ENCODE results near the gene SLC15A4. TPM values are rescaled to one million over a fixed set of nuclear protein-coding genes. Genes with fewer than 3 reads are reported as not detected.

SLC15A4 gene
- total RNA-seq, 2 donors from 2014 or later, result 28.2 to 39.5 TPM

- Mint-ChIP-seq H3K27me3 (ENCODE audit: insufficient read depth) (no peaks in the 10 kb centered on the region), H3K9me3 (no peaks in the 10 kb centered on the region), H3K4me3 (no peak overlapping the region), H3K36me3 (ENCODE audit: low read depth) (peaks cover 40% of the 10 kb centered on the region), H3K27ac (peak overlapping the region; percentile 42), H3K4me1 (peaks cover 36% of the 10 kb centered on the region)
- peaks cover 57% of the 10 kb centered on the region for H3K36me3 ChIP-seq (ENCODE audit: control insufficient read depth, insufficient read depth, low read length)
- no peak overlapping the region for H3K9ac ChIP-seq (ENCODE audit: extremely low read depth, low read length, poor library complexity, severe bottlenecking)
- peaks cover 6% of the 10 kb centered on the region for H3K4me1 ChIP-seq (ENCODE audit: control insufficient read depth, insufficient read depth, low read length)
- H3K9me3 ChIP-seq (ENCODE audit: control insufficient read depth, low read length), result no peaks in the 10 kb centered on the region
- TF ChIP-seq, protein P1, sequence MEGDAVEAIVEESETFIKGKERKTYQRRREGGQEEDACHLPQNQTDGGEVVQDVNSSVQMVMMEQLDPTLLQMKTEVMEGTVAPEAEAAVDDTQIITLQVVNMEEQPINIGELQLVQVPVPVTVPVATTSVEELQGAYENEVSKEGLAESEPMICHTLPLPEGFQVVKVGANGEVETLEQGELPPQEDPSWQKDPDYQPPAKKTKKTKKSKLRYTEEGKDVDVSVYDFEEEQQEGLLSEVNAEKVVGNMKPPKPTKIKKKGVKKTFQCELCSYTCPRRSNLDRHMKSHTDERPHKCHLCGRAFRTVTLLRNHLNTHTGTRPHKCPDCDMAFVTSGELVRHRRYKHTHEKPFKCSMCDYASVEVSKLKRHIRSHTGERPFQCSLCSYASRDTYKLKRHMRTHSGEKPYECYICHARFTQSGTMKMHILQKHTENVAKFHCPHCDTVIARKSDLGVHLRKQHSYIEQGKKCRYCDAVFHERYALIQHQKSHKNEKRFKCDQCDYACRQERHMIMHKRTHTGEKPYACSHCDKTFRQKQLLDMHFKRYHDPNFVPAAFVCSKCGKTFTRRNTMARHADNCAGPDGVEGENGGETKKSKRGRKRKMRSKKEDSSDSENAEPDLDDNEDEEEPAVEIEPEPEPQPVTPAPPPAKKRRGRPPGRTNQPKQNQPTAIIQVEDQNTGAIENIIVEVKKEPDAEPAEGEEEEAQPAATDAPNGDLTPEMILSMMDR (conservative IDR thresholded peaks at IDR 0.05), result no peak
- no peak overlapping the region for H3K4me3 ChIP-seq (ENCODE audit: low read length)
- DNase-seq, result no peak
- WGBS, 2 experiments (ENCODE audit: insufficient coverage in 1 of 2, insufficient read length in 1 of 2), result 89 to 100% methylated on average over 1 to 8 of the region's 8 CpGs
- H3K27ac ChIP-seq (ENCODE audit: low read depth, low read length), result no peak overlapping the region
- no peaks in the 10 kb centered on the region for H3K27me3 ChIP-seq (ENCODE audit: control insufficient read depth, insufficient read depth, low read length, poor library complexity, severe bottlenecking)
Measured at GRCh38 chr12:128817111-128818015, 6.4 kb downstream of the SLC15A4 start.

DNA sequence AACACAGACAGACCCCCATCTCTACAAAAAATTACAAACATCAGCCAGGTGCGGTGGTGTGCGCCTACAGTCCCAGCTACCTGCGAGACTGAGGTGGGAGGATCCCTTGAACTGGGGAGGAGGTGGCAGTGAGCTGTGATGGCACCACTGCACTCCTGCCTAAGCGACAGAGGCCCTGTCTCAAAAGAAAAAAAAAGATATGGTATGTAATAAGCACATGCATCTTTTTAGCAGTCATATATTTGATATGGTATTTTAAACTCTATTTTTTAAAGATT lies 7.2 kb downstream of the SLC15A4 start:
- Mint-ChIP-seq H3K36me3 (ENCODE audit: low read depth) (peaks cover 45% of the 10 kb centered on the region), H3K9me3 (no peaks in the 10 kb centered on the region), H3K27me3 (ENCODE audit: insufficient read depth) (no peaks in the 10 kb centered on the region), H3K4me1 (peaks cover 30% of the 10 kb centered on the region), H3K27ac (peak overlapping the region; percentile 22), H3K4me3 (no peak overlapping the region)
- Histone ChIP-seq H3K27ac (ENCODE audit: low read depth, low read length) (no peak overlapping the region), H3K4me1 (ENCODE audit: control insufficient read depth, insufficient read depth, low read length) (peaks cover 7% of the 10 kb centered on the region), H3K9me3 (ENCODE audit: control insufficient read depth, low read length) (no peaks in the 10 kb centered on the region), H3K9ac (ENCODE audit: extremely low read depth, low read length, poor library complexity, severe bottlenecking) (no peak overlapping the region), H3K36me3 (ENCODE audit: control insufficient read depth, insufficient read depth, low read length) (peaks cover 64% of the 10 kb centered on the region), H3K4me3 (ENCODE audit: low read length) (no peak overlapping the region), H3K27me3 (ENCODE audit: control insufficient read depth, insufficient read depth, low read length, poor library complexity, severe bottlenecking) (no peaks in the 10 kb centered on the region)
- WGBS, 2 experiments (ENCODE audit: insufficient coverage in 1 of 2, insufficient read length in 1 of 2), result 99 to 100% methylated on average over 1 to 4 of the region's 4 CpGs
- TF ChIP-seq, protein P1 (conservative IDR thresholded peaks at IDR 0.05), result no peak
- no peak for DNase-seq

- Mint-ChIP-seq H3K4me3 (no peak overlapping the region), H3K27ac (peak overlapping the region; percentile 22), H3K4me1 (peaks cover 29% of the 10 kb centered on the region), H3K9me3 (no peaks in the 10 kb centered on the region), H3K36me3 (ENCODE audit: low read depth) (peaks cover 41% of the 10 kb centered on the region), H3K27me3 (ENCODE audit: insufficient read depth) (no peaks in the 10 kb centered on the region)
- 96 to 100% methylated on average over 5 to 7 of the region's 7 CpGs for WGBS, 2 experiments (ENCODE audit: insufficient coverage in 1 of 2, insufficient read length in 1 of 2)
- Histone ChIP-seq H3K4me3 (ENCODE audit: low read length) (no peak overlapping the region), H3K9ac (ENCODE audit: extremely low read depth, low read length, poor library complexity, severe bottlenecking) (no peak overlapping the region), H3K36me3 (ENCODE audit: control insufficient read depth, insufficient read depth, low read length) (peaks cover 65% of the 10 kb centered on the region), H3K27me3 (ENCODE audit: control insufficient read depth, insufficient read depth, low read length, poor library complexity, severe bottlenecking) (no peaks in the 10 kb centered on the region), H3K27ac (ENCODE audit: low read depth, low read length) (no peak overlapping the region), H3K9me3 (ENCODE audit: control insufficient read depth, low read length) (no peaks in the 10 kb centered on the region), H3K4me1 (ENCODE audit: control insufficient read depth, insufficient read depth, low read length) (peaks cover 7% of the 10 kb centered on the region)
- DNase-seq, result no peak
- TF ChIP-seq, protein P1 (conservative IDR thresholded peaks at IDR 0.05), result no peak
Measured at GRCh38 chr12:128815779-128816642, 7.7 kb downstream of the SLC15A4 start.
